GM10266 (cell line): ENCODE data around the gene NAA40.

ENCODE experiments used
- DNase-seq: peaks from one replicate; pipeline ENCODE4 v3.0.0; 2012; ENCODE audit errors: extremely low spot score
- TF ChIP-seq, protein P1 (sequence below): IDR thresholded peaks from 2 replicates; pipeline ENCODE4 v1.5.1; 2012; ENCODE audit warnings: mild to moderate bottlenecking, low read depth; ENCODE audit not compliant: control insufficient read depth, insufficient read depth; ENCODE audit errors: missing control alignments

The NAA40 gene

GRCh38 chr11:63911876-63912275 lies 26.9 kb upstream of the NAA40 start:
- DNase-seq, result no peak
- TF ChIP-seq, protein P1, sequence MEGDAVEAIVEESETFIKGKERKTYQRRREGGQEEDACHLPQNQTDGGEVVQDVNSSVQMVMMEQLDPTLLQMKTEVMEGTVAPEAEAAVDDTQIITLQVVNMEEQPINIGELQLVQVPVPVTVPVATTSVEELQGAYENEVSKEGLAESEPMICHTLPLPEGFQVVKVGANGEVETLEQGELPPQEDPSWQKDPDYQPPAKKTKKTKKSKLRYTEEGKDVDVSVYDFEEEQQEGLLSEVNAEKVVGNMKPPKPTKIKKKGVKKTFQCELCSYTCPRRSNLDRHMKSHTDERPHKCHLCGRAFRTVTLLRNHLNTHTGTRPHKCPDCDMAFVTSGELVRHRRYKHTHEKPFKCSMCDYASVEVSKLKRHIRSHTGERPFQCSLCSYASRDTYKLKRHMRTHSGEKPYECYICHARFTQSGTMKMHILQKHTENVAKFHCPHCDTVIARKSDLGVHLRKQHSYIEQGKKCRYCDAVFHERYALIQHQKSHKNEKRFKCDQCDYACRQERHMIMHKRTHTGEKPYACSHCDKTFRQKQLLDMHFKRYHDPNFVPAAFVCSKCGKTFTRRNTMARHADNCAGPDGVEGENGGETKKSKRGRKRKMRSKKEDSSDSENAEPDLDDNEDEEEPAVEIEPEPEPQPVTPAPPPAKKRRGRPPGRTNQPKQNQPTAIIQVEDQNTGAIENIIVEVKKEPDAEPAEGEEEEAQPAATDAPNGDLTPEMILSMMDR, result no peak

DNA sequence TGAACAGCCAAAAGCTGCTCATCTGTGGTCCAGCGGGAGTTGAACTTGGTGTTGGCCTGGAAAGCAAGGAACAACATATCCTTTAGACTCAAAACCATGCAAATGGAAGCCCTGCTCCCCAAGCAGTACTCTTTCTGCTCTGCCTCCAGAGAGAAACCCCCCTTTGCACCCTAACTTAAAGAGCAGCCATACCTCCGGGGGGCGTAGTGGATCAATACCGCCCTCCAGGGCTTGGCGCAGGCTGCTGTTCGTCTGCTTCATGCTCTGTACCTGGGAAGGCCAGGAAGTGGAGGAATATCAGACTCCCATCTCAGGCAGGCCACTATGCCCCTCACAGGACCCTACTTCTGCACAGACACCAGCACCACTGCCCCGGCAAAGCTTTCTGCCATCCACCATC lies 26.1 kb upstream of the NAA40 start:
- TF ChIP-seq, protein P1, result no peak
- DNase-seq, result peak; percentile 24

GRCh38 chr11:63913866-63914830 lies 24.7 kb upstream of the NAA40 start:
- peak; percentile 40 for DNase-seq
- TF ChIP-seq, protein P1, result no peak

DNA sequence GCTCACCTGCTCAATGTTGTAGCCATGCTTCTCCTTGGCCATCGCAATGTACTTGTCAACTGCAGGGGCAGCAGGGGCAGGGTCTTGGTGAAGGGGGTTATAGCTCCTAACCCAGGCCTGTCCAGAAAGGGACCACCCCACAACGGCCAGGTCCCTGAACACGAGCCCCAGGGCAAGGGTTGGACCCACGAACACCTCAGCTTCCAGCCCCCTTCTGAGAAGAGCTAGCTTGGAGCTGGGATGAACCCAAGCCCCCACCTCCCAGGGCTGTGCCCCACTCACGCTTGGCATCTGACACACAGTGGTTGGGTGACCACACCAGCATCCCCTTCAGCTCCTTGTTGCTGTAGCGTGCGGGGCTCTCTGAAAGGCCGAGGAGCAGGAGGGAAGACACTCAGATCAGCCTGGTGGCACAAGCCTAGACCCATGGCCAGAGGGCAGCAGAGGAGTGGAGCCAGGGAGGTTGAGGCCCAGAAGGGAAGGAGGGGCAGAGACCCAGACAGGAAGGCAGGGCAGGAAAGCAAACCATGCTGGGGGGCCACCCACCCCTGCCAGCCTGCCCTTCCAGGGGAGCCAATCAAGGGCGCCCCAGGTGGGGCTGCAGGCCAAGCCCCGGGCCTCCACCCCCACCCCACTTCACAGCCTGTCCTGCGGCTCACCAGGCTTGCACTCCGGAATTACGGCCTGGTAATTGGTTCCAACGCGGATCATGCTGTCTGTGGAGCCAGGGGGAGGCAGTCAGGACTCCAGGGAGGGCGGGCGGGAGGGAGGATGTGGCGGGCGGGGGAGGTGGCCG lies 23.7 kb upstream of the NAA40 start:
- peak; percentile 42 for DNase-seq
- TF ChIP-seq, protein P1, result no peak

DNA sequence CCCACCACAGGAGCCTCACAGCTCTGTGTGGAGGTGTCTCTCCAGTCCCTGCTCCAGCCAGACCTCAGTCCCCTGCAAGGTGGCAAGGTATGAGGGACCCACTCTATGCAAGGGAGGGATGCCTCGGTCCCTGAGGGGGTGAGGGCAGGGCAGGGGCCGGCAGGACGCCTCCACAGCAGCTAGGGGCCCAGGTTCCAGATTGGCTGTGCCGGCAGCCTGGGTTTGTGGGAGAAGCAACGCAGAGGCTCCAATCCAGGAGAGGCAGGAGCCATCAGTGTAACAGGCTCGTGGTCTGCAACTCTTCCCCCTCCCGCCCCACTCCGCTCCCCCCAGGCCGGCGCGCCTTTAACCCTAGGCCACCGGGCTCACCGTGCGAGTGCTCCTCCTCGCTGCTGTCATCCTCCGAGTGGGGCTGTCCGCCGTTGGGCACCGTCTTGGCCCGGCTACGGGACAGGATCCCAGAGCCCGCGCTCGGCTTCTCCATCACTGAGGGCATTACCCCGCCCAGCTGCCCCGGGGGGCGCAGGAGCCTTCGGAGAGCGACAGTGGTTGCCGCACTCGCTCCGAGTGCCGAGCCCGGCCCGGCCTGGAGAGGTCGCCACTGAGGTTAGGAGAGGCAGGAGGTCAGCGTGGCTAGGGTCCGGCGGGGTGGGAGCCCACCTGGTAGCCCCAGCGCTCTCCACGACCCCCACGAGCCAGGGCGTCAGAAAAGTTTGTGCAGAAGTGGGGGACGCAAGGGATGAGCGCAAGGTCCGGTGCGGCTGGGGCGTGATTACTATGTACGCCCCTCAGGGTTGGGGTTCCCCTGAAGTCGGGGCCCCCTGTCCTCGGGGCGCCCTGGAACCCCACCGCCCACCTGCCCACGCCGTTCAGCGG lies 22.6 kb upstream of the NAA40 start:
- peak; percentile 79 for DNase-seq

More for the DNA sequence above, 22.6 kb upstream of the NAA40 start:
- TF ChIP-seq, protein P1, result peak; percentile 63
